Left ventricle myocardium inferior (tissue), 1 donor: ENCODE measurements around the gene LRP10. TPM values are rescaled to one million over a fixed set of nuclear protein-coding genes. Genes with fewer than 3 reads are reported as not detected.

Source experiments
- DNase-seq: peaks from one replicate; pipeline ENCODE4 v3.0.0-alpha.2; 2020
- H3K27ac ChIP-seq: fragments of 200-600 bp; replicated peaks from 2 replicates; pipeline ENCODE4 v1.8.0; 2021
- H3K27me3 ChIP-seq: fragments of 200-600 bp; 2 replicates; pipeline ENCODE4 v1.8.0; 2021; ENCODE audit warnings: low read depth
- H3K36me3 ChIP-seq: fragments of 200-600 bp; 2 replicates; pipeline ENCODE4 v1.8.0; 2021
- H3K4me1 ChIP-seq: fragments of 200-600 bp; 2 replicates; pipeline ENCODE4 v1.8.0; 2021
- H3K4me3 ChIP-seq: fragments of 200-600 bp; 2 replicates; pipeline ENCODE4 v1.8.0; 2021; ENCODE audit warnings: mild to moderate bottlenecking, moderate library complexity
- H3K9me3 ChIP-seq: fragments of 200-600 bp; replicated peaks from 2 replicates; pipeline ENCODE4 v1.8.0; 2021
- intact Hi-C: fragments of 100-400 bp; cut with micrococcal nuclease; formaldehyde crosslinking; loops from one replicate; pipeline ENCODE4 v1.11.0; 2022
- total RNA-seq: library from RNA; stranded (reverse); fragmentation: NEBNext Ultra II Directional; extraction: Animal tissue kit (Norgen Biotek cat#: 25700); gene quantifications from one replicate; pipeline ENCODE4 v1.2.1, GENCODE V29; 2021
- TF ChIP-seq, protein P1 (sequence below): fragments of 200-600 bp; IDR thresholded peaks from 2 replicates; pipeline ENCODE4 v1.8.0; 2021; ENCODE audit warnings: antibody characterized with exemption, mild to moderate bottlenecking, borderline replicate concordance
- donor health status: DM: no; HTN: yes; CAD: no; lungs with severe emphysema.

The LRP10 gene
- total RNA-seq, 1 donor from 2014 or later: 48.3 TPM

DNA sequence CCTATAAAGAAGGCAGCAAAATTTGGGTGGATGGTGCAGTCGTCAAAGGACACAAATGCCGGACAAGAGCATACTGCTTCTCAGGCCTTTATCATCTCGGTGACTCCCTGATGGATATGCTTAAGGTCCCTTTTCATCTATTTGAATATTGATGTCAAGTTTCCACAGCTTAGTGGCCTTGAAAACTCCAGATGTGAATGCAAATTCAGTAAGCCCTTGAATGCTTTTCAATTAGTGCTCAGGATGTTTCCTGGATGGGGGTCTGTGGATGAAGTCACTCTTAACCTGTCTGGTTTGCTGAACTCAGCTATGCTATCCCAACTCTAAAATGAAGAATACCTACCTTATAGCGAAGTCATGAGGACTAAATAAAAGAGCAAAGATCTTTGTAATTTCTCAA lies 22.2 kb downstream of the LRP10 start:
- no peaks in the 10 kb centered on the region for H3K36me3 ChIP-seq
- H3K27me3 ChIP-seq: no peaks in the 10 kb centered on the region
- H3K9me3 ChIP-seq: no peaks in the 10 kb centered on the region
- H3K4me1 ChIP-seq: peaks cover 6% of the 10 kb centered on the region
- intact Hi-C loops: no loop called here
- no peak for DNase-seq
- no peak overlapping the region for H3K27ac ChIP-seq
- TF ChIP-seq, protein P1, sequence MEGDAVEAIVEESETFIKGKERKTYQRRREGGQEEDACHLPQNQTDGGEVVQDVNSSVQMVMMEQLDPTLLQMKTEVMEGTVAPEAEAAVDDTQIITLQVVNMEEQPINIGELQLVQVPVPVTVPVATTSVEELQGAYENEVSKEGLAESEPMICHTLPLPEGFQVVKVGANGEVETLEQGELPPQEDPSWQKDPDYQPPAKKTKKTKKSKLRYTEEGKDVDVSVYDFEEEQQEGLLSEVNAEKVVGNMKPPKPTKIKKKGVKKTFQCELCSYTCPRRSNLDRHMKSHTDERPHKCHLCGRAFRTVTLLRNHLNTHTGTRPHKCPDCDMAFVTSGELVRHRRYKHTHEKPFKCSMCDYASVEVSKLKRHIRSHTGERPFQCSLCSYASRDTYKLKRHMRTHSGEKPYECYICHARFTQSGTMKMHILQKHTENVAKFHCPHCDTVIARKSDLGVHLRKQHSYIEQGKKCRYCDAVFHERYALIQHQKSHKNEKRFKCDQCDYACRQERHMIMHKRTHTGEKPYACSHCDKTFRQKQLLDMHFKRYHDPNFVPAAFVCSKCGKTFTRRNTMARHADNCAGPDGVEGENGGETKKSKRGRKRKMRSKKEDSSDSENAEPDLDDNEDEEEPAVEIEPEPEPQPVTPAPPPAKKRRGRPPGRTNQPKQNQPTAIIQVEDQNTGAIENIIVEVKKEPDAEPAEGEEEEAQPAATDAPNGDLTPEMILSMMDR: no peak
- H3K4me3 ChIP-seq: no peak overlapping the region

DNA sequence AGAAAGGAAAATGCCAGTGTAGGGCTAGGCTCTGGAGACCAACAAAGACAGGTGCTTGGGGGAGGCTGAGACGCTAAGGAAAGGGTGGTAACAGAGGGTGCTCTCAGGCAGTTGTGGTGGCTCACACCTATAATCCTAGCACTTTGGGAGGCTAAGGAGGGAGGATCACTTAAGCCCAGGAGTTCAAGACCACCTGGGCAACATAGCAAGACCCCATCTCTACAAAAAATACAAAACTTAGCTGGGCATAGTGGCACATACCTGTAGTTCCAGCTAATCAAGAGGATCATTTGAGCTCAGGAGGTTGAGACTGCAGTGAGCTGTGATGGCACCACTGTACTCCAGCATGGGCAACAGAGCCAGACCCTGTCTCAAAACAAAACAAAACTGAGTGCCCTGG lies 23.9 kb downstream of the LRP10 start:
- Histone ChIP-seq H3K36me3 (peaks cover 1% of the 10 kb centered on the region), H3K27ac (no peak overlapping the region), H3K27me3 (no peaks in the 10 kb centered on the region), H3K9me3 (no peaks in the 10 kb centered on the region), H3K4me3 (no peak overlapping the region), H3K4me1 (peaks cover 9% of the 10 kb centered on the region)
- DNase-seq: no peak
- TF ChIP-seq, protein P1: no peak
- intact Hi-C loops: no loop called here

DNA sequence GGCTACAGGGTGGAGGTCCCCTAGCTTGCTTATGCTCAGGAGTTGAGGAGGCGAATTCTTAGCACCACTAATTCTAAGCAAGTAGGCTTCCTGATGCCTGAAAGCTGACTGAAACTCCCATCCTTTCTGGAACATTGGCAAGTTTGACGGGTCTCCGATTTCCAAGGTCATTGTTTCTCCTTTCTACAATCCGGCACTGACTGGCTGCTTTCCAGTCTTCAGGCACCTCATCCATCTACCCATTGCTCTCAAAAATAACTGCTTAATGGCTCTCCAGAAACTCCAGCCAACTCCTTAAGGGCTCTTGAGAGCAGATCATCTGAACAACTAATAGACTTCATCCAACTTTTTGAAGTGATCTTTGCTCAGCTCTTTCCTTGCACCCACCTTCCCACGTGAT lies 24.8 kb downstream of the LRP10 start:
- no peaks in the 10 kb centered on the region for H3K27me3 ChIP-seq
- H3K9me3 ChIP-seq: no peaks in the 10 kb centered on the region
- intact Hi-C loops: no loop called here
- no peak overlapping the region for H3K4me3 ChIP-seq
- DNase-seq: no peak
- H3K36me3 ChIP-seq: peaks cover 11% of the 10 kb centered on the region
- H3K4me1 ChIP-seq: peaks cover 9% of the 10 kb centered on the region
- no peak overlapping the region for H3K27ac ChIP-seq
- TF ChIP-seq, protein P1: no peak

DNA sequence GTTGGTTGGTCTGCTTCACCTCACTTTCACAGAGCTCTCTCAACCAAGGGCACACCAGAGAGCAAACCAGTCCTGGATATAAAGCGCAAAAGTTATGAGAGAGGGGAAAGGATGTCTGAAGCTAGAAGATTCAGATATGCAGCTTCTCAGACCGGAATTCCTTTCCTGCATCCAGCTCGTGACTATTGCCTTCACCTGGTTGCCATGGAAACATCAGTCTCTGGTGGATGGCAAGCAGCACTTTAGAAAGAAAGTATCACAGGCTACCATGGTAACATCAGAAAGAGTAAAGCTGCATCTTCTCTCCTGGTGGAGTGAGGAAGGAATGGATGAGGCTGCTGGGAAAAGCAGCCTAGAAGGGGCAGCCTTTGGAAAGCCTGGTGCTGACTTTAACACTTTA lies 25.2 kb downstream of the LRP10 start:
- Histone ChIP-seq H3K36me3 (peaks cover 15% of the 10 kb centered on the region), H3K27me3 (no peaks in the 10 kb centered on the region), H3K4me1 (peaks cover 9% of the 10 kb centered on the region), H3K9me3 (no peaks in the 10 kb centered on the region), H3K27ac (no peak overlapping the region), H3K4me3 (no peak overlapping the region)
- intact Hi-C loops: no loop called here
- TF ChIP-seq, protein P1: no peak
- no peak for DNase-seq

DNA sequence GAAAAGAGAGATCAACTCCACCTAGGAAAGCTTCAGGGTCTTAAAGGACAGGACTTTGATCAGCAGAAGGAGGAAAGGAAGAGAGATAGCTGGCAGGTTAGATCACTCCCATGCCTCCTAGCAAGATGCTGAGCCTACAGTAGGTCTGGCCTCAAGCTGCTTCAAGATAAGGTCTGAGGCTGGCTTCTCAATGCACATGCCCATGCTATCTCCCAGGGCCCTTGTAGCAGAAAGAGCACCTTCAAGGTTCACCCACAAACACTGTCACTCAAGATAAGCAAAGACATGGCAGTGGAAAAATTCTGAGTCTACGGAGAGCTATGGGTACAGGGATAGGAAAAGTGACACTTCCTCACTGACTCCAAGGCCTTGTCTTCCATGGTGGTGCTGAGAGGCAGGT lies 25.8 kb downstream of the LRP10 start:
- Histone ChIP-seq H3K36me3 (peaks cover 21% of the 10 kb centered on the region), H3K27ac (no peak overlapping the region), H3K9me3 (no peaks in the 10 kb centered on the region), H3K4me1 (peaks cover 9% of the 10 kb centered on the region), H3K27me3 (no peaks in the 10 kb centered on the region), H3K4me3 (no peak overlapping the region)
- intact Hi-C loops: no loop called here
- no peak for DNase-seq
- TF ChIP-seq, protein P1: no peak
